Osteocyte (in vitro differentiated cells): ENCODE results near the gene CTRB1. TPM values are rescaled to one million over a fixed set of nuclear protein-coding genes. Genes with fewer than 3 reads are reported as not detected.

Source experiments
- DNase-seq: peaks from one replicate; pipeline ENCODE4 v3.0.0; 2021; ENCODE audit warnings: mixed read lengths; ENCODE audit not compliant: unreplicated experiment; ENCODE audit errors: extremely low spot score
- H3K27ac Mint-ChIP-seq: one replicate; pipeline ENCODE4 v1.8.0; 2021; ENCODE audit warnings: mild to moderate bottlenecking, mixed read lengths; ENCODE audit not compliant: unreplicated experiment
- H3K27me3 Mint-ChIP-seq: one replicate; pipeline ENCODE4 v1.8.0; 2021; ENCODE audit warnings: mixed read lengths; ENCODE audit not compliant: unreplicated experiment
- H3K36me3 Mint-ChIP-seq: one replicate; pipeline ENCODE4 v1.8.0; 2021; ENCODE audit warnings: mixed read lengths; ENCODE audit not compliant: unreplicated experiment
- H3K4me1 Mint-ChIP-seq: one replicate; pipeline ENCODE4 v1.8.0; 2021; ENCODE audit warnings: mixed read lengths; ENCODE audit not compliant: unreplicated experiment
- H3K4me3 Mint-ChIP-seq: one replicate; pipeline ENCODE4 v1.8.0; 2021; ENCODE audit warnings: mild to moderate bottlenecking, moderate library complexity, mixed read lengths; ENCODE audit not compliant: unreplicated experiment
- H3K9me3 Mint-ChIP-seq: one replicate; pipeline ENCODE4 v1.8.0; 2021; ENCODE audit warnings: mixed read lengths; ENCODE audit not compliant: unreplicated experiment
- CTCF ChIP-seq: fragments of 200-600 bp; sonication (generic); IDR thresholded peaks from 2 replicates; pipeline ENCODE4 v1.5.0; 2021; ENCODE audit warnings: antibody characterized with exemption, mild to moderate bottlenecking, moderate library complexity
- long read RNA-seq: library from polyadenylated mRNA; unstranded; transcript quantifications from one replicate; pipeline ENCODE4 v2.0.0, GENCODE V29; 2021
- total RNA-seq: library from RNA; stranded (reverse); gene quantifications from 2 replicates; pipeline ENCODE4 v1.2.1, GENCODE V29; 2021

Gene CTRB1
- not detected in 2 replicates for total RNA-seq
- long read RNA-seq, result 0 reads

- DNase-seq, result no peak
- Mint-ChIP-seq H3K36me3 (no peaks in the 10 kb centered on the region), H3K4me1 (peaks cover 8% of the 10 kb centered on the region), H3K4me3 (no peak within 1 kb of the TSS), H3K27ac (no peak within 1 kb of the TSS), H3K9me3 (no peaks in the 10 kb centered on the region), H3K27me3 (no peaks in the 10 kb centered on the region)
- TF ChIP-seq CTCF, result no peak
These were observed at the start of gene CTRB1 for GRCh38 chr16:75218256-75219076. Gene CTRB1, plus strand, starts transcription at chr16:75218988. Its CDS starts 20 bp downstream, at chr16:75219008.

- TF ChIP-seq CTCF, result no peak
- no peaks in the 10 kb centered on the region for H3K4me1 Mint-ChIP-seq
- H3K36me3 Mint-ChIP-seq, result peaks cover 81% of the 10 kb centered on the region
- H3K9me3 Mint-ChIP-seq, result peaks cover 52% of the 10 kb centered on the region
- no peak overlapping the region for H3K4me3 Mint-ChIP-seq
- no peak for DNase-seq
- H3K27ac Mint-ChIP-seq, result no peak overlapping the region
- no peaks in the 10 kb centered on the region for H3K27me3 Mint-ChIP-seq
These were observed 48.8 kb upstream of the CTRB1 start for GRCh38 chr16:75169899-75170405.

GRCh38 chr16:75172578-75172977 is 46.2 kb upstream of the CTRB1 start:
- no peaks in the 10 kb centered on the region for H3K4me1 Mint-ChIP-seq
- no peaks in the 10 kb centered on the region for H3K27me3 Mint-ChIP-seq
- no peak overlapping the region for H3K27ac Mint-ChIP-seq
- no peak for DNase-seq
- H3K9me3 Mint-ChIP-seq, result peaks cover 60% of the 10 kb centered on the region
- H3K4me3 Mint-ChIP-seq, result no peak overlapping the region
- H3K36me3 Mint-ChIP-seq, result peaks cover 56% of the 10 kb centered on the region
- no peak for TF ChIP-seq CTCF

GRCh38 chr16:75175074-75175473 is 43.7 kb upstream of the CTRB1 start:
- no peak for TF ChIP-seq CTCF
- DNase-seq, result no peak
- Mint-ChIP-seq H3K9me3 (peaks cover 54% of the 10 kb centered on the region), H3K4me3 (no peak overlapping the region), H3K27me3 (peaks cover under 1% of the 10 kb centered on the region), H3K27ac (no peak overlapping the region), H3K36me3 (peaks cover 31% of the 10 kb centered on the region), H3K4me1 (no peaks in the 10 kb centered on the region)

- Mint-ChIP-seq H3K36me3 (peaks cover 17% of the 10 kb centered on the region), H3K27ac (no peak overlapping the region), H3K9me3 (peaks cover 41% of the 10 kb centered on the region), H3K27me3 (peaks cover 8% of the 10 kb centered on the region), H3K4me3 (no peak overlapping the region), H3K4me1 (no peaks in the 10 kb centered on the region)
- TF ChIP-seq CTCF, result no peak
- DNase-seq, result no peak
These were observed 41.9 kb upstream of the CTRB1 start for GRCh38 chr16:75176926-75177325.
